ENCODE measurements around the gene RNU7-1.

Gene RNU7-1

GRCh38 chr12:6953442-6954315 lies 10.1 kb downstream of the RNU7-1 start:
- DNase-seq (peak; percentile 91), ATAC-seq (peak; percentile 42)

- peak; percentile 37 for DNase-seq
Measured at GRCh38 chr12:6954316-6955107, 10.9 kb downstream of the RNU7-1 start.

GRCh38 chr12:6955108-6956020 lies 11.7 kb downstream of the RNU7-1 start:
- peak; percentile 21 for DNase-seq
- no peak for ATAC-seq

More at GRCh38 chr12:6954316-6955107, 10.9 kb downstream of the RNU7-1 start:
- no peak for ATAC-seq

GRCh38 chr12:6956021-6956727 lies 12.6 kb downstream of the RNU7-1 start:
- ATAC-seq (no peak), DNase-seq (peak; percentile 69)

GRCh38 chr12:6957151-6957701 lies 13.6 kb downstream of the RNU7-1 start:
- DNase-seq = peak; percentile 31
- ATAC-seq = no peak

GRCh38 chr12:6957741-6958608 lies 14.4 kb downstream of the RNU7-1 start:
- peak; percentile 30 for DNase-seq
- no peak for ATAC-seq

GRCh38 chr12:6958609-6959057 lies 15.0 kb downstream of the RNU7-1 start:
- DNase-seq (peak; percentile 34), ATAC-seq (no peak)

GRCh38 chr12:6959058-6959804 lies 15.6 kb downstream of the RNU7-1 start:
- peak; percentile 76 for DNase-seq
- peak; percentile 42 for ATAC-seq

- ATAC-seq (no peak), DNase-seq (peak; percentile 26)
Measured at GRCh38 chr12:6959805-6960592, 16.4 kb downstream of the RNU7-1 start.

- DNase-seq (peak; percentile 37), ATAC-seq (peak; percentile 2)
Measured at GRCh38 chr12:6960593-6961277, 17.1 kb downstream of the RNU7-1 start.

- DNase-seq (peak; percentile 94), ATAC-seq (peak; percentile 71)
Measured at GRCh38 chr12:6961278-6961694, 17.7 kb downstream of the RNU7-1 start.

GRCh38 chr12:6961695-6962284 lies 18.2 kb downstream of the RNU7-1 start:
- ATAC-seq (peak; percentile 38), DNase-seq (peak; percentile 72)

GRCh38 chr12:6962285-6963015 lies 18.8 kb downstream of the RNU7-1 start:
- DNase-seq (no peak), ATAC-seq (no peak)

GRCh38 chr12:6963016-6963731 lies 19.6 kb downstream of the RNU7-1 start:
- peak; percentile 15 for DNase-seq

GRCh38 chr12:6963791-6964413 lies 20.3 kb downstream of the RNU7-1 start:
- ATAC-seq = no peak
- no peak for DNase-seq

More at GRCh38 chr12:6963016-6963731, 19.6 kb downstream of the RNU7-1 start:
- no peak for ATAC-seq

Measured in stimulated activated naive CD8-positive, alpha-beta T cell treated with anti-CD3 and anti-CD28 coated beads, Interleukin-15, Interleukin-2, amounts not matched to agents 100 U/mL and 50 U/mL, for 24 hours (primary cell).